Measurements from ENCODE around the gene PCCA.

The PCCA gene

DNA sequence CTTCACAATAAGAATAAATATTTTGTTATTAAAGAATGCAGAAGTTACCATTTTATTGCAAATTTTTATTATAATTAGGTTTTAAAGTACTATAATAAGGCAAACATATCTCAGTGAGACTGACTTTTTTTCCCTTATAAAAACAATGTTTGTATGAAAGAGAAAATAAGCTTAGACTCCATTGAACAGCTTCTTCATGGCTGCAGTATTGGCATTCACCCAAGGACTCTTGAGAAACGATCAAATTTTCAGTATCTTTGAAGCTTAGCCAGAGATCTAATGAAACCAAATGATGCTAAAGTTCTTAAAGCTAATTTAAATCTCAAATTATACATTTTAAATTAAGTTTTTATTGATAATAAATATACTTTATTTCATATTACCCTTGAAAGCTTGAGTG is 371.4 kb downstream of the PCCA start:
- no CpG with 5 or more reads among the region's 1 CpG for WGBS (ENCODE audit: extremely low coverage, insufficient coverage, low lambda C conversion rate)
- H2BK5ac ChIP-seq (ENCODE audit: low read length), result no peak overlapping the region

DNA sequence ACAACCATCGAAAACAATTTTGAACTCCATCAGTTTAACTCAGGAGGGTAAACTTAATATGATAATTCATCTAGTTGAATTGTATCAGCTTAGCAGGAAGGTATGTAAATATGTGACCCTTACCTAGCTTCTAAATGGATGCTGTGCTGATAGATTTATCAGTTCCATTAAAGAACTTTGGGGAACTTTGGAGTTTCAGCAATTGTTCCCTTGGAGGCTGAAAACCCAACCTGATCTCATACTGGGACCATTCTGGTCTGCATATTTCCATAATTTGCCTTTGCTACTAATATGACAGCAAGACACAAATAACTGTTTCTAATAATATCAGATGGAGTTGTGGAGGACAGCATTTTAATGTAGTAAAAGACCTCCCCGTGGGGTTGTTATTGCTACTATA is 371.9 kb downstream of the PCCA start:
- Histone ChIP-seq H3K18ac (ENCODE audit: low read length) (no peak overlapping the region), H3K36me3 (ENCODE audit: control insufficient read depth, insufficient read depth, low read length) (no peaks in the 10 kb centered on the region), H2BK5ac (ENCODE audit: low read length) (no peak overlapping the region), H2BK15ac (replicated peaks; ENCODE audit: low read depth) (no peak overlapping the region), H2BK120ac (ENCODE audit: low read depth, low read length) (no peak overlapping the region), H3K79me1 (ENCODE audit: low read length) (no peaks in the 10 kb centered on the region), H3K4ac (ENCODE audit: low read depth, low read length) (no peak overlapping the region), H3K23ac (ENCODE audit: low read length) (no peak overlapping the region), H2AK5ac (ENCODE audit: low read length) (no peak overlapping the region), H3K27ac (ENCODE audit: low read depth, low read length) (no peak overlapping the region), H3K4me1 (ENCODE audit: control insufficient read depth, low read depth, low read length) (peaks cover 5% of the 10 kb centered on the region), H4K5ac (ENCODE audit: low read length) (no peak overlapping the region), H3K4me2 (ENCODE audit: low read length) (no peak overlapping the region), H3K9ac (ENCODE audit: low read length) (no peak overlapping the region), H3K27me3 (ENCODE audit: insufficient read depth, low read length, poor library complexity) (no peaks in the 10 kb centered on the region), H3K79me2 (ENCODE audit: control insufficient read depth, insufficient read depth, low read length) (no peaks in the 10 kb centered on the region), H3K56ac (ENCODE audit: low read length) (no peak overlapping the region), H4K8ac (ENCODE audit: low read depth, low read length) (no peak overlapping the region), H3K4me3 (ENCODE audit: low read length) (no peak overlapping the region)
- no CpG with 5 or more reads among the region's 2 CpGs for WGBS (ENCODE audit: extremely low coverage, insufficient coverage, low lambda C conversion rate)
- DNase-seq, result no peak

More for the DNA sequence above, 371.4 kb downstream of the PCCA start:
- H3K18ac ChIP-seq (ENCODE audit: low read length), result no peak overlapping the region
- DNase-seq, result no peak
- H3K79me2 ChIP-seq (ENCODE audit: control insufficient read depth, insufficient read depth, low read length), result no peaks in the 10 kb centered on the region
- no peaks in the 10 kb centered on the region for H3K79me1 ChIP-seq (ENCODE audit: low read length)
- H3K4me3 ChIP-seq (ENCODE audit: low read length), result no peak overlapping the region
- H3K4me1 ChIP-seq (ENCODE audit: control insufficient read depth, low read depth, low read length), result peaks cover 5% of the 10 kb centered on the region
- no peak overlapping the region for H4K5ac ChIP-seq (ENCODE audit: low read length)
- H3K56ac ChIP-seq (ENCODE audit: low read length), result no peak overlapping the region
- no peak overlapping the region for H3K4ac ChIP-seq (ENCODE audit: low read depth, low read length)
- no peak overlapping the region for H4K8ac ChIP-seq (ENCODE audit: low read depth, low read length)
- no peak overlapping the region for H3K4me2 ChIP-seq (ENCODE audit: low read length)
- no peak overlapping the region for H2AK5ac ChIP-seq (ENCODE audit: low read length)
- H3K36me3 ChIP-seq (ENCODE audit: control insufficient read depth, insufficient read depth, low read length), result no peaks in the 10 kb centered on the region
- H3K9ac ChIP-seq (ENCODE audit: low read length), result no peak overlapping the region
- H3K23ac ChIP-seq (ENCODE audit: low read length), result no peak overlapping the region
- no peak overlapping the region for H3K27ac ChIP-seq (ENCODE audit: low read depth, low read length)
- H2BK15ac ChIP-seq (replicated peaks; ENCODE audit: low read depth), result no peak overlapping the region
- H3K27me3 ChIP-seq (ENCODE audit: insufficient read depth, low read length, poor library complexity), result no peaks in the 10 kb centered on the region
- H2BK120ac ChIP-seq (ENCODE audit: low read depth, low read length), result no peak overlapping the region

DNA sequence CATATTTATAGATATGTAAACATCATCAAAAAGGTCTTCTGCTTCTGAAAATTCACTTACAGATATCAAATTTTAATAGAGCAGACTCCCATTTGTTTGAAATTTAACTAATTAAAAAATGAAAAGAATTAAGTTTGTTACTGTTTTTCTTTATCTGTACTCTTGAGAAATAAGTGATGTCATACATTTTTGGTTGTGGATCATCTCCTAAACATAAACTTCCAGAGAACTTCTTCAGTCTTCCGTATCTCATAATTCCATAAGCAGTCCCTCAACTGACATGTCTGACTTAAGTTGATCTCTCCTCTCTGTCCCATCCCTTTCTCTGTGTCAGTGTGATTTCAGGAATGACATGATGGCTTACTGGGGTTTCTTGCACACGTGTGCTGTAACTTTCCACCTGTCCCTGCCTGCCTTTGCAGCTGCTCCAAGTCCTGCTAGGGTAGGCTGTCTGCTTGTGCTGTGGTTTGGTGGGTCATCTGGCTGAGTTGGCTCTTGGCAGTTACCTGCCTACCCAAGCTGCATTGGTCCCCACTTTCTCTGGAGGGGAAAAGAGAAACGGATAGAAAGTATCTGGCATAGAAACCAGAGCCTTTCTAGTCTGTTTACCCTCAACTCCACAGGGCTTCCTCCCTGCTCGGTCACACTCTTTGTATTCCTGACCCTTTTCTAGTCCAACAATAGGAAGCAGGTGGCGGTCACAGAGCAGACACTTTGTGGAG is 372.6 kb downstream of the PCCA start:
- H4K8ac ChIP-seq (ENCODE audit: low read depth, low read length), result no peak overlapping the region
- H2AK5ac ChIP-seq (ENCODE audit: low read length), result no peak overlapping the region
- no peak overlapping the region for H3K18ac ChIP-seq (ENCODE audit: low read length)
- H3K79me1 ChIP-seq (ENCODE audit: low read length), result no peaks in the 10 kb centered on the region
- no CpG with 5 or more reads among the region's 5 CpGs for WGBS (ENCODE audit: extremely low coverage, insufficient coverage, low lambda C conversion rate)
- peak; percentile 51 for DNase-seq
- no peak overlapping the region for H3K9ac ChIP-seq (ENCODE audit: low read length)
- H3K36me3 ChIP-seq (ENCODE audit: control insufficient read depth, insufficient read depth, low read length), result no peaks in the 10 kb centered on the region
- no peak overlapping the region for H3K4ac ChIP-seq (ENCODE audit: low read depth, low read length)
- H3K4me3 ChIP-seq (ENCODE audit: low read length), result no peak overlapping the region
- H3K23ac ChIP-seq (ENCODE audit: low read length), result no peak overlapping the region
- no peak overlapping the region for H3K56ac ChIP-seq (ENCODE audit: low read length)
- peaks cover 5% of the 10 kb centered on the region for H3K4me1 ChIP-seq (ENCODE audit: control insufficient read depth, low read depth, low read length)
- H2BK15ac ChIP-seq (replicated peaks; ENCODE audit: low read depth), result no peak overlapping the region
- H4K5ac ChIP-seq (ENCODE audit: low read length), result no peak overlapping the region
- H3K4me2 ChIP-seq (ENCODE audit: low read length), result no peak overlapping the region
- H2BK5ac ChIP-seq (ENCODE audit: low read length), result no peak overlapping the region
- no peak overlapping the region for H2BK120ac ChIP-seq (ENCODE audit: low read depth, low read length)
- H3K79me2 ChIP-seq (ENCODE audit: control insufficient read depth, insufficient read depth, low read length), result no peaks in the 10 kb centered on the region
- no peaks in the 10 kb centered on the region for H3K27me3 ChIP-seq (ENCODE audit: insufficient read depth, low read length, poor library complexity)
- no peak overlapping the region for H3K27ac ChIP-seq (ENCODE audit: low read depth, low read length)

DNA sequence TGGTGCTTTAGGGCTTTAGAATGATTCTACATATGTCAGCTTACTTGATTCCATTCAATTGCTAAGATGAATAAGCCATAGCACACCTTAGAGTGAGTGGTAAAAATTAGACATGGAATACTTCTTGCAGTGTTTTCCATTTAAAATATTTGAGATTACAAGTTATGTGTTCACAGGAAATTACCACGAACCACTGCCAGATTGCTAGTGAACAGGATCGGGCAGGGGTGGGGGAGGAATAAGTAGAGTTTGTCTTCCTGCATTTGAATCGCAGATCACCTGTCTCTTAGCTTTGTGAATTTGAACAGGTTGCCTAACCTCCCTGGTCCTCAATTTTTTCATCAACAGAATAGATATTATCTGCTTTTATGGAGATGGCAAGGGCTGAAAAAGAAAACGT is 375.1 kb downstream of the PCCA start:
- no peak overlapping the region for H2BK5ac ChIP-seq (ENCODE audit: low read length)
- no peak overlapping the region for H4K5ac ChIP-seq (ENCODE audit: low read length)
- H3K4me3 ChIP-seq (ENCODE audit: low read length), result no peak overlapping the region
- no peak overlapping the region for H4K8ac ChIP-seq (ENCODE audit: low read depth, low read length)
- H3K4me1 ChIP-seq (ENCODE audit: control insufficient read depth, low read depth, low read length), result peaks cover 5% of the 10 kb centered on the region
- no peak overlapping the region for H3K4me2 ChIP-seq (ENCODE audit: low read length)
- H3K23ac ChIP-seq (ENCODE audit: low read length), result no peak overlapping the region
- no peak overlapping the region for H3K27ac ChIP-seq (ENCODE audit: low read depth, low read length)
- H2AK5ac ChIP-seq (ENCODE audit: low read length), result no peak overlapping the region
- H3K79me2 ChIP-seq (ENCODE audit: control insufficient read depth, insufficient read depth, low read length), result no peaks in the 10 kb centered on the region
- H3K36me3 ChIP-seq (ENCODE audit: control insufficient read depth, insufficient read depth, low read length), result no peaks in the 10 kb centered on the region
- no peaks in the 10 kb centered on the region for H3K79me1 ChIP-seq (ENCODE audit: low read length)
- DNase-seq, result no peak
- no CpG with 5 or more reads among the region's 4 CpGs for WGBS (ENCODE audit: extremely low coverage, insufficient coverage, low lambda C conversion rate)
- H3K9ac ChIP-seq (ENCODE audit: low read length), result no peak overlapping the region
- H2BK15ac ChIP-seq (replicated peaks; ENCODE audit: low read depth), result no peak overlapping the region
- H2BK120ac ChIP-seq (ENCODE audit: low read depth, low read length), result no peak overlapping the region
- no peaks in the 10 kb centered on the region for H3K27me3 ChIP-seq (ENCODE audit: insufficient read depth, low read length, poor library complexity)
- no peak overlapping the region for H3K4ac ChIP-seq (ENCODE audit: low read depth, low read length)
- H3K56ac ChIP-seq (ENCODE audit: low read length), result no peak overlapping the region
- no peak overlapping the region for H3K18ac ChIP-seq (ENCODE audit: low read length)

DNA sequence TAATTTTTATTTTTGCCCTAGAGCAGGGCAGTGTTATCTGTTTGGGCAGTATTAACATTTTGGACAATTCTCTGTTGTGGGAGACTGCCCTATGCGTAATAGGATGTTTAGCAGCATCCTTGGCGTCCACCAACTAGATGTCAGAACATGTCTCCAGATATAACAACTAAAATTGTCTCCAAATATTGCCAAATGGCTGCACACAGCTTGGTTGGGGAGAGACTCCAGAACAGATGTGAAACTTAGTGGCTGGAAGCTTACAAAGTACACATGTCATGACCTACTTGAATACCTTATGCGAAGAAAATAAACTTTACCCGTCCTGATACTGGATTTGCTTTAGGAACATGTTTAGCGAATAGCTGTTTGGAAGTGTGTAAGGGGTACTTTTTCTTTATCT is 376.7 kb downstream of the PCCA start:
- H2AK5ac ChIP-seq (ENCODE audit: low read length), result no peak overlapping the region
- no peaks in the 10 kb centered on the region for H3K36me3 ChIP-seq (ENCODE audit: control insufficient read depth, insufficient read depth, low read length)
- H4K8ac ChIP-seq (ENCODE audit: low read depth, low read length), result no peak overlapping the region
- no peaks in the 10 kb centered on the region for H3K27me3 ChIP-seq (ENCODE audit: insufficient read depth, low read length, poor library complexity)
- no peak overlapping the region for H4K5ac ChIP-seq (ENCODE audit: low read length)
- peaks cover 5% of the 10 kb centered on the region for H3K4me1 ChIP-seq (ENCODE audit: control insufficient read depth, low read depth, low read length)
- H3K23ac ChIP-seq (ENCODE audit: low read length), result no peak overlapping the region
- no peak overlapping the region for H3K9ac ChIP-seq (ENCODE audit: low read length)
- H2BK5ac ChIP-seq (ENCODE audit: low read length), result no peak overlapping the region
- H3K56ac ChIP-seq (ENCODE audit: low read length), result no peak overlapping the region
- no peak overlapping the region for H2BK120ac ChIP-seq (ENCODE audit: low read depth, low read length)
- H3K18ac ChIP-seq (ENCODE audit: low read length), result no peak overlapping the region
- no peak overlapping the region for H3K4ac ChIP-seq (ENCODE audit: low read depth, low read length)
- H2BK15ac ChIP-seq (replicated peaks; ENCODE audit: low read depth), result no peak overlapping the region
- no peak overlapping the region for H3K27ac ChIP-seq (ENCODE audit: low read depth, low read length)
- no CpG with 5 or more reads among the region's 5 CpGs for WGBS (ENCODE audit: extremely low coverage, insufficient coverage, low lambda C conversion rate)
- no peaks in the 10 kb centered on the region for H3K79me2 ChIP-seq (ENCODE audit: control insufficient read depth, insufficient read depth, low read length)
- no peaks in the 10 kb centered on the region for H3K79me1 ChIP-seq (ENCODE audit: low read length)
- no peak for DNase-seq
- no peak overlapping the region for H3K4me3 ChIP-seq (ENCODE audit: low read length)
- no peak overlapping the region for H3K4me2 ChIP-seq (ENCODE audit: low read length)

Measured in mesendoderm (in vitro differentiated cells).